ENCODE results near the gene GRB10.

The GRB10 gene

GRCh38 chr7:50799873-50800272 lies 17.2 kb upstream of the GRB10 start:
- Mint-ChIP-seq H3K36me3 (ENCODE audit: low read depth) (no peaks in the 10 kb centered on the region), H3K4me3 (no peak overlapping the region)

GRCh38 chr7:50798126-50798525 lies 15.4 kb upstream of the GRB10 start:
- Mint-ChIP-seq H3K27ac (no peak overlapping the region), H3K4me3 (no peak overlapping the region), H3K4me1 (peaks cover 4% of the 10 kb centered on the region), H3K9me3 (peaks cover 4% of the 10 kb centered on the region), H3K36me3 (ENCODE audit: low read depth) (no peaks in the 10 kb centered on the region), H3K27me3 (ENCODE audit: low read depth) (peaks cover 35% of the 10 kb centered on the region)
- TF ChIP-seq, protein P1, sequence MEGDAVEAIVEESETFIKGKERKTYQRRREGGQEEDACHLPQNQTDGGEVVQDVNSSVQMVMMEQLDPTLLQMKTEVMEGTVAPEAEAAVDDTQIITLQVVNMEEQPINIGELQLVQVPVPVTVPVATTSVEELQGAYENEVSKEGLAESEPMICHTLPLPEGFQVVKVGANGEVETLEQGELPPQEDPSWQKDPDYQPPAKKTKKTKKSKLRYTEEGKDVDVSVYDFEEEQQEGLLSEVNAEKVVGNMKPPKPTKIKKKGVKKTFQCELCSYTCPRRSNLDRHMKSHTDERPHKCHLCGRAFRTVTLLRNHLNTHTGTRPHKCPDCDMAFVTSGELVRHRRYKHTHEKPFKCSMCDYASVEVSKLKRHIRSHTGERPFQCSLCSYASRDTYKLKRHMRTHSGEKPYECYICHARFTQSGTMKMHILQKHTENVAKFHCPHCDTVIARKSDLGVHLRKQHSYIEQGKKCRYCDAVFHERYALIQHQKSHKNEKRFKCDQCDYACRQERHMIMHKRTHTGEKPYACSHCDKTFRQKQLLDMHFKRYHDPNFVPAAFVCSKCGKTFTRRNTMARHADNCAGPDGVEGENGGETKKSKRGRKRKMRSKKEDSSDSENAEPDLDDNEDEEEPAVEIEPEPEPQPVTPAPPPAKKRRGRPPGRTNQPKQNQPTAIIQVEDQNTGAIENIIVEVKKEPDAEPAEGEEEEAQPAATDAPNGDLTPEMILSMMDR (IDR thresholded peaks at IDR 0.05; ENCODE audit: unreplicated experiment in 3 of 3), result no peak

More at GRCh38 chr7:50799873-50800272, 17.2 kb upstream of the GRB10 start:
- Mint-ChIP-seq H3K27me3 (ENCODE audit: low read depth) (peaks cover 25% of the 10 kb centered on the region), H3K9me3 (peaks cover 4% of the 10 kb centered on the region), H3K4me1 (peaks cover 4% of the 10 kb centered on the region), H3K27ac (no peak overlapping the region)
- TF ChIP-seq, protein P1 (IDR thresholded peaks at IDR 0.05; ENCODE audit: unreplicated experiment in 3 of 3), result no peak

DNA sequence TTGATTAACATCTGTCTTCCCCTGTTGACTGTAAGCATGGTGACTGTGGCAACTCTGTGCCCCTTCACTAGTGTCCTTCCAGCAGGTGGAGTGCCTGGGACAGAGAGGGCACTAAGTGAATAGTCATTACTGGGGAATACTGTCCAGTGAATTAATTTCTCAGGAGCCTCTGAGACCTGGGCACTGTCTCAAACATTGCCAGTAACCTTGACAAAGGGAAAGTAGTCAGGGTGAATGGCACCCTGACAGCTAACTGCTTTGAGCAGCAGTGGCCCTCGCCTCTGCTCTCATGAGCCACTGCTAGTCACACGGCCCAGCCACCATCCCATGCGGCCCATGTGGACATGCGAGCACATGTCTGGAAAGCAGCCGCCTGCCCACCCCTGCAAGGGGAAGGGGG lies 13.1 kb upstream of the GRB10 start:
- Mint-ChIP-seq H3K4me1 (peaks cover 15% of the 10 kb centered on the region), H3K27me3 (ENCODE audit: low read depth) (peaks cover 40% of the 10 kb centered on the region), H3K4me3 (peak overlapping the region in 1 of 3 experiments; percentile 34), H3K27ac (no peak overlapping the region), H3K9me3 (peaks cover 4% of the 10 kb centered on the region), H3K36me3 (ENCODE audit: low read depth) (no peaks in the 10 kb centered on the region)
- TF ChIP-seq, protein P1 (IDR thresholded peaks at IDR 0.05; ENCODE audit: unreplicated experiment in 3 of 3), result no peak

DNA sequence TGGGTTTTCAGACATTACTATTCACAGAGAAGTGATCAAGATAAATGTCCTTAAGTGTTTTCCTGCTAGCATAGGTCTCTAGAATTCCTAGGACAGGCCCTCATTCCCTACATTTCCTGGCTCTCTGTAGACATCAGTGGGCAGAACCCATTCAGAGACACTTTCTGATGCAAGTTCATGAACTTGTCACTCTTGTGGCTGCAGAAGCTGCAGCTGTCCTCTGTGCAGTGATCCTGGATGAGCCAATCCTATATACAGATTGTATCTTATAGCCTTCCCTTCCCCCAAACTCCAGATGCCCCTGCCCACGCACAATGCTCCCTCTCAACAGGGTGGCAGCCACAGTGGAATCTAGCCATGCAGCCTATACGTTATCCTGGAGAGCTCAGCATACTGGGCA lies 12.6 kb upstream of the GRB10 start:
- peaks cover 40% of the 10 kb centered on the region for H3K27me3 Mint-ChIP-seq (ENCODE audit: low read depth)
- H3K4me3 Mint-ChIP-seq, result peak overlapping the region; percentile 47 to 71 (median 68)
- peaks cover 20% of the 10 kb centered on the region for H3K4me1 Mint-ChIP-seq
- peaks cover 3% of the 10 kb centered on the region for H3K36me3 Mint-ChIP-seq (ENCODE audit: low read depth)
- peak overlapping the region in 1 of 3 experiments; percentile 35 for H3K27ac Mint-ChIP-seq
- TF ChIP-seq, protein P1 (IDR thresholded peaks at IDR 0.05; ENCODE audit: unreplicated experiment in 3 of 3), result no peak
- peaks cover 4% of the 10 kb centered on the region for H3K9me3 Mint-ChIP-seq

- Mint-ChIP-seq H3K27me3 (ENCODE audit: low read depth) (peaks cover 33% of the 10 kb centered on the region), H3K9me3 (peaks cover 4% of the 10 kb centered on the region), H3K27ac (peak overlapping the region; percentile 6 to 72 (median 27)), H3K4me3 (peak overlapping the region; percentile 77 to 87 (median 81)), H3K4me1 (peaks cover 22% of the 10 kb centered on the region), H3K36me3 (ENCODE audit: low read depth) (peaks cover 5% of the 10 kb centered on the region)
- TF ChIP-seq, protein P1 (IDR thresholded peaks at IDR 0.05; ENCODE audit: unreplicated experiment in 3 of 3), result no peak
Measured at GRCh38 chr7:50793947-50794570, 11.4 kb upstream of the GRB10 start.

All from nephron (organoid).